ENCODE measurements around the gene TBPL2. TPM values are rescaled to one million over a fixed set of nuclear protein-coding genes. Genes with fewer than 3 reads are reported as not detected.
"Not testable (repeated sequence)": the region's sequence is repeated elsewhere in the genome, so short reads cannot be mapped to it uniquely, and the experiment has no call there.

Gene TBPL2
- total RNA-seq, 1 donor from 2014 or later, result not detected

- H3K9me3 Mint-ChIP-seq (ENCODE audit: low read depth), result peaks cover 5% of the 10 kb centered on the region
- no peaks in the 10 kb centered on the region for H3K36me3 Mint-ChIP-seq (ENCODE audit: low read depth)
- no peaks in the 10 kb centered on the region for H3K27me3 Mint-ChIP-seq (ENCODE audit: low read depth)
- peaks cover 14% of the 10 kb centered on the region for H3K4me1 Mint-ChIP-seq (ENCODE audit: low read depth)
- no peak for DNase-seq (ENCODE audit: low spot score)
- no peak for TF ChIP-seq CTCF (IDR thresholded peaks at IDR 0.05)
- H3K4me3 Mint-ChIP-seq (ENCODE audit: unreplicated experiment), result no peak overlapping the region
- H3K27ac Mint-ChIP-seq (ENCODE audit: unreplicated experiment), result no peak overlapping the region
Observed at GRCh38 chr14:55473786-55474185, 33.4 kb upstream of the TBPL2 start.

GRCh38 chr14:55470025-55470424, 29.6 kb upstream of the TBPL2 start:
- no peak overlapping the region for H3K27ac Mint-ChIP-seq (ENCODE audit: unreplicated experiment)
- peaks cover 6% of the 10 kb centered on the region for H3K27me3 Mint-ChIP-seq (ENCODE audit: low read depth)
- H3K4me3 Mint-ChIP-seq (ENCODE audit: unreplicated experiment), result no peak overlapping the region
- peaks cover 2% of the 10 kb centered on the region for H3K36me3 Mint-ChIP-seq (ENCODE audit: low read depth)
- no peak for DNase-seq (ENCODE audit: low spot score)
- TF ChIP-seq CTCF (IDR thresholded peaks at IDR 0.05), result no peak
- peaks cover 14% of the 10 kb centered on the region for H3K4me1 Mint-ChIP-seq (ENCODE audit: low read depth)
- peaks cover 5% of the 10 kb centered on the region for H3K9me3 Mint-ChIP-seq (ENCODE audit: low read depth)

GRCh38 chr14:55467307-55467706, 26.9 kb upstream of the TBPL2 start:
- no peak for TF ChIP-seq CTCF (IDR thresholded peaks at IDR 0.05)
- no peak overlapping the region for H3K4me3 Mint-ChIP-seq (ENCODE audit: unreplicated experiment)
- H3K9me3 Mint-ChIP-seq (ENCODE audit: low read depth), result peaks cover 5% of the 10 kb centered on the region
- H3K36me3 Mint-ChIP-seq (ENCODE audit: low read depth), result peaks cover 2% of the 10 kb centered on the region
- no peak for DNase-seq (ENCODE audit: low spot score)
- peaks cover 24% of the 10 kb centered on the region for H3K4me1 Mint-ChIP-seq (ENCODE audit: low read depth)
- peaks cover 6% of the 10 kb centered on the region for H3K27me3 Mint-ChIP-seq (ENCODE audit: low read depth)
- H3K27ac Mint-ChIP-seq (ENCODE audit: unreplicated experiment), result no peak overlapping the region

- DNase-seq (ENCODE audit: low spot score), result no peak
- H3K4me3 Mint-ChIP-seq (ENCODE audit: unreplicated experiment), result no peak overlapping the region
- H3K4me1 Mint-ChIP-seq (ENCODE audit: low read depth), result peaks cover 29% of the 10 kb centered on the region
- no peak for TF ChIP-seq CTCF (IDR thresholded peaks at IDR 0.05)
- H3K27me3 Mint-ChIP-seq (ENCODE audit: low read depth), result no peaks in the 10 kb centered on the region
- no peaks in the 10 kb centered on the region for H3K36me3 Mint-ChIP-seq (ENCODE audit: low read depth)
- H3K9me3 Mint-ChIP-seq (ENCODE audit: low read depth), result no peaks in the 10 kb centered on the region
- H3K27ac Mint-ChIP-seq (ENCODE audit: unreplicated experiment), result no peak overlapping the region
Observed at GRCh38 chr14:55458800-55459515, 18.5 kb upstream of the TBPL2 start.

GRCh38 chr14:55457496-55457895, 17.1 kb upstream of the TBPL2 start:
- no peak for DNase-seq (ENCODE audit: low spot score)
- H3K4me3 Mint-ChIP-seq (ENCODE audit: unreplicated experiment), result no peak overlapping the region
- no peaks in the 10 kb centered on the region for H3K9me3 Mint-ChIP-seq (ENCODE audit: low read depth)
- TF ChIP-seq CTCF (IDR thresholded peaks at IDR 0.05), result no peak
- H3K4me1 Mint-ChIP-seq (ENCODE audit: low read depth), result peaks cover 22% of the 10 kb centered on the region
- no peaks in the 10 kb centered on the region for H3K36me3 Mint-ChIP-seq (ENCODE audit: low read depth)
- H3K27ac Mint-ChIP-seq (ENCODE audit: unreplicated experiment), result no peak overlapping the region
- no peaks in the 10 kb centered on the region for H3K27me3 Mint-ChIP-seq (ENCODE audit: low read depth)

GRCh38 chr14:55456411-55456810, 16.0 kb upstream of the TBPL2 start:
- not testable (repeated sequence) for H3K27me3 Mint-ChIP-seq (ENCODE audit: low read depth); H3K9me3 Mint-ChIP-seq (ENCODE audit: low read depth); H3K36me3 Mint-ChIP-seq (ENCODE audit: low read depth); H3K27ac Mint-ChIP-seq (ENCODE audit: unreplicated experiment); H3K4me3 Mint-ChIP-seq (ENCODE audit: unreplicated experiment); DNase-seq (ENCODE audit: low spot score)
- H3K4me1 Mint-ChIP-seq (ENCODE audit: low read depth), result peaks cover 24% of the 10 kb centered on the region
